ENCODE measurements around the gene PLEKHG2.

The PLEKHG2 gene

DNA sequence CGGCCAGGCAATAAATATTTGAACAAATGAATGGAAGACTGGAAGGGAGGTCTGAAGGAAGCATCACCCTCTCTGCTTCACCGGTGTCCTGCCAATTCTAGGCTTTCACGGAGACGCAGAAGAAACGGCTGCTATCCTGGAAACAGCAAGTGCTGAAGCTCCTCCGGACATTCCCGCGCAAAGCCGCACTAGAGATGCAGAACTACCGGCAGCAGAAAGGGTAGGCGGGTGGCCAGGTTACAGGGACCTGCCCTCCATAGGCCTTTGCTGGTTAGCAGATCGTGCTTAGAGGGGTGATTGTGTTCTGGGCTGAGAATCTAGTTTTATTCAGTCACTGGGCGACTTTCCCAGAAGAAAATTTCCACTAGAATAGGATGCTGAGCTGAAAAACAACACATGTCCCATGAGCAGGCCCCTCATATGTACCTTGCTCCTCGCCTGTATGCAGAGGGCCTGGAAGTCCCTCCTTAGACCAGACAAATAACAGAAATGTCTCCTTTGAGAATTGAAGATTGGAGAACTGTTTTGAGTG, 32.5 kb upstream of the PLEKHG2 start:
- POLR2A ChIA-PET, result interaction anchor here (0.6 kb wide), 1 partner anchor 10 kb away, joined by 3 read pairs; no protein-coding TSS in a partner anchor
- no peak for DNase-seq (ENCODE audit: extremely low spot score)
- TF ChIP-seq, protein P1, sequence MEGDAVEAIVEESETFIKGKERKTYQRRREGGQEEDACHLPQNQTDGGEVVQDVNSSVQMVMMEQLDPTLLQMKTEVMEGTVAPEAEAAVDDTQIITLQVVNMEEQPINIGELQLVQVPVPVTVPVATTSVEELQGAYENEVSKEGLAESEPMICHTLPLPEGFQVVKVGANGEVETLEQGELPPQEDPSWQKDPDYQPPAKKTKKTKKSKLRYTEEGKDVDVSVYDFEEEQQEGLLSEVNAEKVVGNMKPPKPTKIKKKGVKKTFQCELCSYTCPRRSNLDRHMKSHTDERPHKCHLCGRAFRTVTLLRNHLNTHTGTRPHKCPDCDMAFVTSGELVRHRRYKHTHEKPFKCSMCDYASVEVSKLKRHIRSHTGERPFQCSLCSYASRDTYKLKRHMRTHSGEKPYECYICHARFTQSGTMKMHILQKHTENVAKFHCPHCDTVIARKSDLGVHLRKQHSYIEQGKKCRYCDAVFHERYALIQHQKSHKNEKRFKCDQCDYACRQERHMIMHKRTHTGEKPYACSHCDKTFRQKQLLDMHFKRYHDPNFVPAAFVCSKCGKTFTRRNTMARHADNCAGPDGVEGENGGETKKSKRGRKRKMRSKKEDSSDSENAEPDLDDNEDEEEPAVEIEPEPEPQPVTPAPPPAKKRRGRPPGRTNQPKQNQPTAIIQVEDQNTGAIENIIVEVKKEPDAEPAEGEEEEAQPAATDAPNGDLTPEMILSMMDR (IDR thresholded peaks at IDR 0.05; ENCODE audit: control extremely low read depth, extremely low read depth, low read depth, missing control alignments), result no peak
- CTCF ChIA-PET, result interaction anchor here (1.3 to 3.0 kb wide), 2 partner anchors 12 to 18 kb away, joined by 3 to 9 read pairs; no protein-coding TSS in a partner anchor

DNA sequence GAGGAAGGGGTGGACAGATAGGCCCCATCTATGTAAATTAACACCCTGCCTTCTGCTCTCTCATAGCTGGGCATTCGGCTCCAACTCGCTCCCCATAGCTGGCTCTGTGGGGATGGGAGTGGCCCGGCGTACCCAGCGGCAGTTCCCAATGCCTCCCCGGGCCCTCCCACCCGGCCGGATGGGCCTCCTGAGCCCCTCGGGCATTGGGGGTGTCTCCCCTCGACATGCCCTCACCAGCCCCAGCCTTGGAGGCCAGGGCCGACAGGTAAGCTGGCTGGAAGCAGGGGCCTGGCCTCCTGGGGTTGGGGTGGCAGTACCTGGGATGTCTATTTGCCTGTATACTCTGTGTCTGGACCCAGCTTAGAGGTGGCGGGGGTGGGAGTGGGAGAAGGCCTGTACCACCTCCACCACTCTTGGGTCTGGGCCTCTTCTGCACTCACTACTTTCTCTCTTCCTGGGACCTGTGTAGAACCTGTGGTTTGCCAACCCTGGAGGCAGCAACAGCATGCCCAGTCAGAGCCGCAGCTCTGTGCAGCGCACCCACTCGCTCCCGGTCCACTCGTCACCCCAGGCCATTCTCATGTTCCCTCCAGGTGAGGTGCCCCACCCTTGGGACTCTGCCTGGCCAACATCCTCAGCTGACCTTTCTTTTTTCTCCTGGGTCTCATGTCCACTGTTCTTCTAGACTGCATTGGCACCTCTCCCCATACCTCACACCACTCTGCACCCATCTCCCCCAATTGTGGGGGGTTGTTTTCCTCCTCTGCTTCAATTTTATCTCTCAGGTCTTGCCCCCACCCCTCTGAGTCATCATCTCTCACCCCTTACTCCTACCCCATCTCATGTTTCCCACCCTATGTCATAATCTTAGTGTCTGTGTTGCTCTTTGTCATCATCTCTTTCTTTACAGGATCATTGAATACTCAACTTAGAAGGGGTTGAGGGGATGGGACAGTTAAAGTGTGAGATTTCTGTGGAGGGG, 31.7 kb upstream of the PLEKHG2 start:
- POLR2A ChIA-PET, result interaction anchor here (0.6 kb wide), 1 partner anchor 11 kb away, joined by 3 read pairs; no protein-coding TSS in a partner anchor

DNA sequence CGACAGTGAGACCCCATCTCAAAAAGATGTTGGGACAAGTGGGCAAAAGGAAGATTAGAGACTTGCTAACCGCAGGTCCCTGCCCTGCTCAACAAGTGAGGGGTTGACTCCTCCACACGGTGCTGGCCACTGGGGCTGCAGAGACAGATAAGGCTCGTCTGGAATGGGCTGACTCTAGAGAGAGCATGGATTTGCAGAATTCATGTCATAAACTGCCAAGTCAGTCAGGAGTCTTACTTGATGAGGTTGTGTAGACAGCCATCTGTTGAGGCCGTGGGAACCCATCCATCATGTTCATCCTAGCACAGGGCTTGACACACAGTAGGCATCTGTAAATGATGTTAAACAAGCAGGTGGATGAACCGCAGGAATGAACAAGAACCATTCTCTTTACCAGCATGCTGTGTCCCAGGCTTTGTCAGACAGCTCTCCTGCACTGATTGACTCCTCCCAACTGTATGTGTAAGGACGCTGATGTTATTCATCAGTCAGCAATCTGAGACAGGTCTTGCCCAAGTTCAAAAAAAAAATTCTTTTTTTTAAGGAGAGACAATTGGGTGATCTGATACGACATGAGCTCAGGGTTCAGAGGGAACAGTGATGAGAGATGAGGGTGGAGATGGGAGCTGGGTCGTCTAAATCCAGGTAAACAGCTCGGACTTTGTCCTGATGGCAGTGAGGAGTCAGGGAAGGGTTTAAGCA, 30.4 kb upstream of the PLEKHG2 start:
- TF ChIP-seq, protein P1 (IDR thresholded peaks at IDR 0.05; ENCODE audit: control extremely low read depth, extremely low read depth, low read depth, missing control alignments), result no peak
- ChIA-PET POLR2A (interaction anchor here (2.0 kb wide), 1 partner anchor 9 kb away, joined by 8 read pairs; the partner anchor contains the start of genes MED29 and PAF1), CTCF (interaction anchor here (1.3 to 1.5 kb wide), 3 partner anchors 14 to 23 kb away, joined by 3 to 4 read pairs (median 3); no protein-coding TSS in a partner anchor)
- DNase-seq (ENCODE audit: extremely low spot score), result no peak

More for the DNA sequence above, 31.7 kb upstream of the PLEKHG2 start:
- no peak for DNase-seq (ENCODE audit: extremely low spot score)
- CTCF ChIA-PET, result interaction anchor here (1.3 kb wide), 1 partner anchor 22 kb away, joined by 3 read pairs; no protein-coding TSS in a partner anchor
- TF ChIP-seq, protein P1 (IDR thresholded peaks at IDR 0.05; ENCODE audit: control extremely low read depth, extremely low read depth, low read depth, missing control alignments), result no peak

DNA sequence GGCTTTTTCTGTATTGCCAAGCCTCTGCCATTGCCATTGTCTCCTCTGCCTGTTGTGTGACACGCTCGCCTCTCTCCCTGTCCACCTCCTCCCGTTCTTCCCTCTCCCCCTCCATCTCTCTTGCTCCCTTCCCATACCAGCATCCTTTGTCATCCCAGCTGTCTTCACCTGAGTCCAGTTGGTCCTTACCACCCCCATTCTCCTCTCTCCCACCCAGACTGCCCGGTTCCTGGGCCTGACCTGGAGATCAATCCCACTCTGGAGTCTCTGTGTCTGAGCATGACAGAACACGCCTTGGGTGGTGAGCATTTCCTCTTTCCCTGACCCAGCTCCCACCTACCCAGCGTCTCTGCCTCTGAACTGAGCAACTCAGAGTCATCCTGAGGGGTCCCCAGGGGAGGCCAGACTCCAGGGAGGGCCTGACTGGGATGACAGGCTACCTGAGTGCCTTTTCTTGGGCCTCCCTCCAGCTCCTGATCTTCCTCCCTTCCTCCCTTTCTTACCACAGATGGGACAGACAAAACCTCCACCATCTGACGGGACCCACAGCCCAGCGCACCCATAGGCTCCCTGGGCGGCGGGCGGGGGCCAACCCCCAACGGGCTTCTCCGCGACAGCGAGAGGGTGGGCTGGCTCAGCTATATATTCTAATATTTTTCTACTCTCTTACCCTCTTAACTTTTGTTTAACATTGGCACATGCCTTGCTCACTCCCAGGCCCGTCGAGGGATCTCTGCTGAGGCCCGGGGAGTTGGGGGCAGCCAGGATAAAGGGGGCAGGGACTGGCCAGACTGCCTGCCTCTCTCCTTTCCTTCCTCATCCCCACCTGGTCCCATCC, 29.3 kb upstream of the PLEKHG2 start:
- no peak for DNase-seq (ENCODE audit: extremely low spot score)
- CTCF ChIA-PET, result interaction anchor here (1.3 to 1.5 kb wide), 3 partner anchors 15 to 16 kb away, joined by 3 to 4 read pairs (median 3); no protein-coding TSS in a partner anchor
- TF ChIP-seq, protein P1 (IDR thresholded peaks at IDR 0.05; ENCODE audit: control extremely low read depth, extremely low read depth, low read depth, missing control alignments), result no peak
- POLR2A ChIA-PET, result interaction anchor here (2.0 kb wide), 1 partner anchor 8 kb away, joined by 8 read pairs; the partner anchor contains the start of genes MED29 and PAF1

DNA sequence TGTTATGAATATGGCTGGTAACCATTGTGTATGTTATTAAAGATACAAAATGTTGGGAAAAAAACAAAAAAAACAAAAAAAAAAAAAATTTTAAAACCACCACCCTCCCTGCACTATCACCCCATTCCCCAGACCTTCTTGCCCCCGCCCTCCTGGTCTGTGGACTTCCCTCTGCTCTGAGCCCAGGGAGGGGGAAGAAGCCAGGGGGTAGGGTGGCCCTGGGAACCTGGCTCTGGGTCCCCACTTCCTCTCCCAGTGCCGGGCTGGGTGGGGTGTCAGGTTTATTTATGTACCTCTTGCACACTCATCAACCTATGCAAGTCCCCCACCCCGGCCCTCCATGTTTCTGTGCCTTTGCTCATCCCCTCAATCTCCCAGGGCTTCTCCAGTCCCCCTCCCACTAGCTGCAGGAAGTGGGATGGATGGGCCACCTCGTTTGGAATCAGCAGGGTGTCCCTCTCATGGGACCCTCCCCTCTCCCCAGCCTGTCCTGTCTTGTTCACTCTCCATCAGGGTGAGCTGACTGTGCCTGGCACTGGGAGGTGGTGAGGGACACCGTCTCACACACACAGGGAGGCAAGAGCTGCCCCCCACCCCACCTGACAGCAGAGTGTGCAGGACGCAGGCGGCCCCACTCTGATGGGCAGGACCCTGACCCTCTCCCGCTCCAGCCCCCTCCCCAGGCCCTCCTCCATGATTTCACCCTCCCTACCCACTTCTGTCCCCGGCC, 27.5 kb upstream of the PLEKHG2 start:
- TF ChIP-seq, protein P1 (IDR thresholded peaks at IDR 0.05; ENCODE audit: control extremely low read depth, extremely low read depth, low read depth, missing control alignments), result no peak
- DNase-seq (ENCODE audit: extremely low spot score), result no peak
- CTCF ChIA-PET, result interaction anchor here (1.2 kb wide), 1 partner anchor 13 kb away, joined by 4 read pairs; no protein-coding TSS in a partner anchor
- POLR2A ChIA-PET, result no interaction called here

Data from GM10248 (cell line).